HL-60 (cell line): ENCODE measurements around the gene GPATCH8.
A peak's percentile ranks its signal among the peaks of the same experiment; 100 is the strongest.
"Not testable (repeated sequence)": the region's sequence is repeated elsewhere in the genome, so short reads cannot be mapped to it uniquely, and the experiment has no call there.

Source experiments
- DNase-seq, 2 experiments: peaks; one replicate each; pipeline ENCODE4 v3.0.0-alpha.2; 2010 to 2020; ENCODE audit warnings: low read depth in 1 of 2, low spot score in 1 of 2
- H3K27ac ChIP-seq: fragments of 250-450 bp; sonication (Bioruptor Pico); replicated peaks from 2 replicates; pipeline ENCODE4 v1.5.1; 2020; ENCODE audit warnings: mild to moderate bottlenecking, moderate library complexity
- H3K27me3 ChIP-seq: fragments of 250-450 bp; sonication (Bioruptor Pico); 2 replicates; pipeline ENCODE4 v1.5.1; 2021; ENCODE audit warnings: mild to moderate bottlenecking, moderate library complexity; ENCODE audit not compliant: insufficient read depth, poor library complexity, severe bottlenecking
- H3K4me3 ChIP-seq: replicated peaks from 2 replicates; pipeline ENCODE4 v1.5.1; 2011; ENCODE audit warnings: mild to moderate bottlenecking, control low read depth, low read length; ENCODE audit not compliant: insufficient read depth
- GABPA ChIP-seq: IDR thresholded peaks from 2 replicates; pipeline ENCODE4 v1.6.1; 2012; ENCODE audit warnings: low read depth
- POLR2AphosphoS5 ChIP-seq: IDR thresholded peaks from 2 replicates; pipeline ENCODE4 v1.6.1; 2012; ENCODE audit warnings: low read depth
- REST ChIP-seq: IDR thresholded peaks from 2 replicates; pipeline ENCODE4 v1.6.1; 2012; ENCODE audit warnings: low read depth; ENCODE audit not compliant: insufficient replicate concordance
- SPI1 ChIP-seq: IDR thresholded peaks from 2 replicates; pipeline ENCODE4 v1.6.1; 2012; ENCODE audit warnings: low read depth, mild to moderate bottlenecking, borderline replicate concordance
- TF ChIP-seq, protein P1 (sequence below): IDR thresholded peaks from one replicate; pipeline ENCODE4 v1.5.1; 2011; ENCODE audit warnings: low read length, control low read depth, inconsistent platforms; ENCODE audit not compliant: insufficient read depth

The GPATCH8 gene

GRCh38 chr17:44518032-44518431 is 14.8 kb upstream of the GPATCH8 start:
- Histone ChIP-seq H3K27me3 (peaks cover 2% of the 10 kb centered on the region), H3K4me3 (no peak overlapping the region), H3K27ac (no peak overlapping the region)
- no peak for DNase-seq
- TF ChIP-seq GABPA (no peak), SPI1 (no peak), REST (no peak), POLR2AphosphoS5 (no peak)
- TF ChIP-seq, protein P1, sequence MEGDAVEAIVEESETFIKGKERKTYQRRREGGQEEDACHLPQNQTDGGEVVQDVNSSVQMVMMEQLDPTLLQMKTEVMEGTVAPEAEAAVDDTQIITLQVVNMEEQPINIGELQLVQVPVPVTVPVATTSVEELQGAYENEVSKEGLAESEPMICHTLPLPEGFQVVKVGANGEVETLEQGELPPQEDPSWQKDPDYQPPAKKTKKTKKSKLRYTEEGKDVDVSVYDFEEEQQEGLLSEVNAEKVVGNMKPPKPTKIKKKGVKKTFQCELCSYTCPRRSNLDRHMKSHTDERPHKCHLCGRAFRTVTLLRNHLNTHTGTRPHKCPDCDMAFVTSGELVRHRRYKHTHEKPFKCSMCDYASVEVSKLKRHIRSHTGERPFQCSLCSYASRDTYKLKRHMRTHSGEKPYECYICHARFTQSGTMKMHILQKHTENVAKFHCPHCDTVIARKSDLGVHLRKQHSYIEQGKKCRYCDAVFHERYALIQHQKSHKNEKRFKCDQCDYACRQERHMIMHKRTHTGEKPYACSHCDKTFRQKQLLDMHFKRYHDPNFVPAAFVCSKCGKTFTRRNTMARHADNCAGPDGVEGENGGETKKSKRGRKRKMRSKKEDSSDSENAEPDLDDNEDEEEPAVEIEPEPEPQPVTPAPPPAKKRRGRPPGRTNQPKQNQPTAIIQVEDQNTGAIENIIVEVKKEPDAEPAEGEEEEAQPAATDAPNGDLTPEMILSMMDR = no peak

GRCh38 chr17:44511241-44512134 is 8.3 kb upstream of the GPATCH8 start:
- not testable (repeated sequence) for H3K27me3 ChIP-seq, H3K27ac ChIP-seq, H3K4me3 ChIP-seq
- DNase-seq = peak in 1 of 2 experiments; percentile 19

GRCh38 chr17:44506939-44507604 is 3.9 kb upstream of the GPATCH8 start:
- H3K27me3 ChIP-seq, H3K27ac ChIP-seq, DNase-seq, H3K4me3 ChIP-seq: not testable (repeated sequence)

GRCh38 chr17:44502598-44503146 is 534 bp downstream of the GPATCH8 start:
- Histone ChIP-seq H3K27ac (peak overlapping the region; percentile 85), H3K4me3 (peak overlapping the region; percentile 93), H3K27me3 (no peaks in the 10 kb centered on the region)
- no peak for DNase-seq
- TF ChIP-seq SPI1 (no peak), GABPA (no peak), REST (no peak), POLR2AphosphoS5 (no peak)
- TF ChIP-seq, protein P1 = no peak
